Activated naive CD4-positive, alpha-beta T cell treated with Interleukin-2 at 50 U/mL for 16 hours (primary cell): Measurements from ENCODE around the gene MAMDC4.

Experiments used
- DNase-seq: peaks from one replicate; pipeline ENCODE4 v3.0.0-alpha.2; 2020

MAMDC4 gene

DNA sequence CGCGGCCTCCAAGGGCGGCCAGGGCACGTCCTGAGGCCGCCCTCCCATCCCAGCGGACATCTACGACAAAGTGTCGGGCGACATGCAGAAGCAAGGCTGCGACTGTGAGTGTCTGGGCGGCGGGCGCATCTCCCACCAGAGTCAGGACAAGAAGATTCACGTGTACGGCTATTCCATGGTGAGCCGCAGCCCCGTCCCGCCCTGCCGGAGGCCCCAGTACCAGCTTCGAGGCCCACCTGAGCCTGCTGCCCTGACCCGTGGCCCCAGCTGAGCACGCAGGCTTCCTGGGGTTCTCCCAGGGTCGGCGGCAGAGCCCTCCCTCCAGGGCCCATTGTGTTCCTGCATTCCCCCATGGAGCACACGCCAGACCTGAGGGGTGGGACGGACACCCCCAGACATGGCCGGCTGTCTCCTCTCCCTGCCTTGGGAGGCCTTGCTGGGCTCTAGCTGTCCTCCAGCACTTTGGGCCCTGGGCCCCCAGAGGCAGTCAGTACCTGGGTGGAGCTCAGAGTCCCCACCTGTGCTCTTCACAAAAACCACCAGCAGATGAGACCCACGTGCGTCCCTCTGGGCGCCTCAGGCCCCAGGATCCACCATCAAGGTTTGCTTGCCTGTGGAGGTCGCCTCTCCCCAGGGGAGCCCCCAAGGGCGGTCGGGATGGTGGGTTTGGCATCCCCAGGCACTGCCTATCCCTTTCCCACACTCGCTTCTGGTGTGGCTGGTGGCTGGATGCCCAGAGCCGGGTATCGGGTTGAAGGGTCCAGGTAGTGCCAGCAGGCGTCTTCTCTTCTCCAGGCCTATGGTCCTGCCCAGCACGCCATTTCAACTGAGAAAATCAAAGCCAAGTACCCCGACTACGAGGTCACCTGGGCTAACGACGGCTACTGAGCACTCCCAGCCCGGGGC is 1.9 kb upstream of the MAMDC4 start:
- no peak for DNase-seq

DNA sequence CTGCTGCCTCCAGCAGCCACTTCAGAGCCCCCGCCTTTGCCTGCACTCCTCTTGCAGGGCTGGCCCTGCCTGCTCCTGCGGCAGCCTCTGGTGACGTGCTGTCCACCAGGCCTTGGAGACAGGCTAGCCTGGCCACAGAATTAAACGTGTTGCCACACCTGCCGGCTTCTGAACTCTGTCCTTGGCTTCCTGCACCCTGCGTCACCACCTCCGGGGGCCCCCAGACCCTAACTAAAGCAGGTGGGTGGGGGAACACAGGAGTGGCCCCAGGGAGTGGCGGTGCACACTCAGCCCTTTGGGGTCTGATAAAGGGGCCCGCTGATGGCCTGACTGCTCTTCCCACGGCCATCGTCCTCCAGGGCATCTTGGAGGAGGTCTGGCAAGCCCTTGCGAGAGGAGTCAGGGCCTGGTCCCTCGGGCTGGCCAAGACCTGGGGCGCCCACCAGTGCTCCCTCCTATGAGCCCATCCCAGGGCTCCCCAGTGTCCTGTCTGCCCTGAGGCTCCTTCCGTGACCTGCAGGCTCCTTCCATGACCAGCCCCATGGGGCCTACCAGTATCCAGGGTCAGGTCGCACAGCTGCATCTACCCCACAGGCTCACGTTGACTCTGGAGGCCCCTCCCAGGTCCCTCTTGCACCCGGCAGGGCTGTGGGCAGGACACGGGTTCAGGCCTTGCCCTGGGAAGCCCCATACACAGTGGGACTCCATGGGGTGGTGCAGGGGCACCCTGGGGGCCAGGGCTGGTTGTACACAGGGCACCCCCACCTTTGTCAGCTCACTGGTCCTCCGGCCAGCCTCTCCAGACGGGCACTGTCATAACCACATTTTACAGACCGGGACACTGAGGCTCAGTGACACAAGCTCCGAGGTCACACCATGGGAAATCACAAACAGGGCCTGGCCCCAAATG is 1.0 kb upstream of the MAMDC4 start:
- no peak for DNase-seq

DNA sequence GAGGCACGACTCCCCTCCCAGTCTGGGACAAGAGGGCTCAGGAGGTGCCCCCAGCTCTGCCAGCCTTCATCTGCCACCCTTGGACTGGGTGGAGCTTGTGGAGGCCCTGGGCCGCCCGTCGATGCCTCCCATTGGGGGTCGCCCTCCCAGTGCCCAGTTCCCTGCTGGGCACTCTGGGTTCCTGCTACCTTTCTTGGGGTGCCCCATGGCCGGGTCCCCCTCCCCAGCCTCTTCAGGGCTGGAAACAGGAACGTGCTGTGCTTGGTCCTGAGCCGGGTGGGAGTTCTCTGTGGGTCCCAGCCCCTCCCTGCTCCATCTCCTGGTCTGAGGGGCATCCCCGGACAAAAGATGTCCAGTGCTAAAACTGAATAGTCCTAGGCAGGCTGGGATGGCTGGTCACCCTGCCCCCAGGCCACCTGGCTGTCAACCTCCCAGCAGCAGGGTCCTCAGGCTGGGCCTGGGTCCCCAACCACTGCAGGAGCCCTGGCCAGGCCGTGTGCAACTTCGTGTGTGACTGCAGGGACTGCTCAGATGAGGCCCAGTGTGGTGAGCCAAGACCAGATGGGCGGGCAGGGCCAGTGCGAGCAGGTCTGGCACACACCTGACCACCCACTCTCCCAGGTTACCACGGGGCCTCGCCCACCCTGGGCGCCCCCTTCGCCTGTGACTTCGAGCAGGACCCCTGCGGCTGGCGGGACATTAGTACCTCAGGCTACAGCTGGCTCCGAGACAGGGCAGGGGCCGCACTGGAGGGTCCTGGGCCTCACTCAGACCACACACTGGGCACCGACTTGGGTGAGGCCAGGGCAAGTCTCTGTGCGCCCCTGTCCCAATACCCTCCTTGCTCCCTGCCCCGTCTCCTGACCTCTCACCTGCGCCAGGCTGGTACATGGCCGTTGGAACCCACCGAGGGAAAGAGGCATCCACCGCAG is 784 bp downstream of the MAMDC4 start:
- no peak for DNase-seq

DNA sequence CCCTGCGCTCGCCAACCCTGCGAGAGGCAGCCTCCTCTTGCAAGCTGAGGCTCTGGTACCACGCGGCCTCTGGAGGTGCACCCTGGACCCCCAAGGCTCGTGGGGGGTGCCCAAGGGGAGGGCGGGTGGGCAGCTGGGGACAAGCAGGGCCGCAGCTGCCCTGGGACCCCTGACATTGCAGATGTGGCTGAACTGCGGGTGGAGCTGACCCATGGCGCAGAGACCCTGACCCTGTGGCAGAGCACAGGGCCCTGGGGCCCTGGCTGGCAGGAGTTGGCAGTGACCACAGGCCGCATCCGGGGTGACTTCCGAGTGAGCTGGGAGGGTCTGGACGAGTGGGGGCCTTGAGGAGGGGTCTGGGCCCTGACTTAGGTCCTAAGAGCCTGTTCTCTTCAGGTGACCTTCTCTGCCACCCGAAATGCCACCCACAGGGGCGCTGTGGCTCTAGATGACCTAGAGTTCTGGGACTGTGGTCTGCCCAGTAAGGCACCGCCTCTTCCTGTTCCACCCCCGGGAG is 1.5 kb downstream of the MAMDC4 start:
- no peak for DNase-seq

DNA sequence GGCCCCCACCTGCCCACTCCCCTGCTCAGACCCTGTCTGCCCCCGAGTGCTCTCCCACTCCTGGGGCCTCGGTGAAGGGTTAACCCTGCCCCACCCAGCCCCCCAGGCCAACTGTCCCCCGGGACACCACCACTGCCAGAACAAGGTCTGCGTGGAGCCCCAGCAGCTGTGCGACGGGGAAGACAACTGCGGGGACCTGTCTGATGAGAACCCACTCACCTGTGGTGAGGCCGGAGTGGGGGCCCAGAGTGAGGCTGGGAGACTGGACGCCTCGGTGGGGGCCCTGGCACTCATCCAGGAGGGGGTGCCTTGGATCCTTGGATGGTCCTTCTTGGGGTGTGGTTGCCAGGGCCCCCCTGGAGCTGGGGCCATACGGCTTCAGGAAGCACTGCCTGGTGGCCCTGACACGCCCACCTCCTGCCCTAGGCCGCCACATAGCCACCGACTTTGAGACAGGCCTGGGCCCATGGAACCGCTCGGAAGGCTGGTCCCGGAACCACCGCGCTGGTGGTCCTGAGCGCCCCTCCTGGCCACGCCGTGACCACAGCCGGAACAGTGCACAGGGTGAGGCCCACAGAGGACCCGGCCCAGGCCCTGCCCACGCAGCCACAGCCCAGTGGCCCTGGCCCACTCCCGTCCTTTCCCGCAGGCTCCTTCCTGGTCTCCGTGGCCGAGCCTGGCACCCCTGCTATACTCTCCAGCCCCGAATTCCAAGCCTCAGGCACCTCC is 2.1 kb downstream of the MAMDC4 start:
- no peak for DNase-seq

DNA sequence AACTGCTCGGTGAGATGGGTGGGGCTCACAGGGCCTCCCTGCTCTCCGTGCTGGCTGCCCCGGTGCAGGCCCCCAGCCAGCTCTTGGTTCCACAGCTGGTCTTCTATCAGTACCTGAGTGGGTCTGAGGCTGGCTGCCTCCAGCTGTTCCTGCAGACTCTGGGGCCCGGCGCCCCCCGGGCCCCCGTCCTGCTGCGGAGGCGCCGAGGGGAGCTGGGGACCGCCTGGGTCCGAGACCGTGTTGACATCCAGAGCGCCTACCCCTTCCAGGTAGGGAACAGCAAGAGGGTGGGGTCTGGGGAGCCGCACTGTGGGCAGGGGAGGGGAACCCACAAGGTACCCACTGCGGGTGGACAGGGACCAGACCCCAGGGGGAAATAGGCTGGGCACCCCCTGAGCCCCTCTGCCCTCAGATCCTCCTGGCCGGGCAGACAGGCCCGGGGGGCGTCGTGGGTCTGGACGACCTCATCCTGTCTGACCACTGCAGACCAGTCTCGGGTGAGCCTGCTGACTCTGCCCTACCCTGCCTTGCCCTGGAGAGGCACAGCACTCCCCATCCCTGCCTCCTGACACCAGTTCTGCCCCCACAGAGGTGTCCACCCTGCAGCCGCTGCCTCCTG is 2.8 kb downstream of the MAMDC4 start:
- DNase-seq: no peak

DNA sequence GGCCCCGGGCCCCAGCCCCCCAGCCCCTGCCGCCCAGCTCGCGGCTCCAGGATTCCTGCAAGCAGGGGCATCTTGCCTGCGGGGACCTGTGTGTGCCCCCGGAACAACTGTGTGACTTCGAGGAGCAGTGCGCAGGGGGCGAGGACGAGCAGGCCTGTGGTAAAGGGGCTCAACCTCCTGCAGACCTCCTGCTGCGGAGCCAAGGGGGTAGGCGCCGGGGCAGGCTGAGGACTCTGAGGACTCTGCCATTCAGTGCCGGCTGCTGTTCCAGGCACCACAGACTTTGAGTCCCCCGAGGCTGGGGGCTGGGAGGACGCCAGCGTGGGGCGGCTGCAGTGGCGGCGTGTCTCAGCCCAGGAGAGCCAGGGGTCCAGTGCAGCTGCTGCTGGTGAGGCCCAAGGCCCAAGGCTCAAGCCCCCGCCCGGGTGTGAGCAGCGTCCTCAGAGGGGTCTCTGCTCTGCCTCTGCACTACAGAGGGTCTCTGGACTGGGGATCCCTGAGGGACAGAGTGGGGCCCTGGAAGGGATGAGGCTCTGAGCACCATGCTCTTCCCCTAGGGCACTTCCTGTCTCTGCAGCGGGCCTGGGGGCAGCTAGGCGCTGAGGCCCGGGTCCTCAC is 3.4 kb downstream of the MAMDC4 start:
- no peak for DNase-seq

DNA sequence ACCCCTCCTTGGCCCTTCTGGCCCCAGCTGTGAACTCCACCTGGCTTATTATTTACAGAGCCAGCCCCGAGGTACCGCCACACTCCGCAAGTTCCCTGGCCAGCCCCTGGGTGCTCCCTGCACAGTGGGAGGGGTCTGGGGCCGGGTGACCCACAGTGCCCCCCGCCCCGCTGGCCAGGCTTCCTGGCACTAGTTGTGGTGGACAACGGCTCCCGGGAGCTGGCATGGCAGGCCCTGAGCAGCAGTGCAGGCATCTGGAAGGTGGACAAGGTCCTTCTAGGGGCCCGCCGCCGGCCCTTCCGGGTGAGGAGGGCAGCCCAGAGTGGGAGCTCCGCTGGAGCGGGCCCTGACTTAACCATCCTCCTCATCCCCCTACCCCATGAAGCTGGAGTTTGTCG is 3.9 kb downstream of the MAMDC4 start:
- DNase-seq: no peak

DNA sequence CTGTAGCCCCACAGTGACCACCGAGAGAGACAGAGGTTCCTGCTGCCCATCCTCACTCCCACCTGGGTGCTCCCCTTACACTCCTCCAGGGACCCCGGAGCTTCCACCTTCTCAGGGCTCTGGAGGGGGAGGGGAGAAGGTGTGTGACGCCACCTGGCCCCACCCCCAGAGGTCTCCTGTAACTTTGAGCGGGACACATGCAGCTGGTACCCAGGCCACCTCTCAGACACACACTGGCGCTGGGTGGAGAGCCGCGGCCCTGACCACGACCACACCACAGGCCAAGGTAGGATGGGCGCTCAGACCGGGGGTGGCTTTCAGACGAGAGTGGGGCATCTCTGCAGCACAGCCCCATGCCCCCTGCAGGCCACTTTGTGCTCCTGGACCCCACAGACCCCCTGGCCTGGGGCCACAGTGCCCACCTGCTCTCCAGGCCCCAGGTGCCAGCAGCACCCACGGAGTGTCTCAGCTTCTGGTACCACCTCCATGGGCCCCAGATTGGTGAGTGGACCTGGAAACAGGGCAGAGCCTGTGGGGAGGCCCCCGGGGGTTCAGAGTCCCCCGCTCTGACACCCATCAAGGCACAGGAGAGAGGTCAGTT is 4.5 kb downstream of the MAMDC4 start:
- DNase-seq: no peak

DNA sequence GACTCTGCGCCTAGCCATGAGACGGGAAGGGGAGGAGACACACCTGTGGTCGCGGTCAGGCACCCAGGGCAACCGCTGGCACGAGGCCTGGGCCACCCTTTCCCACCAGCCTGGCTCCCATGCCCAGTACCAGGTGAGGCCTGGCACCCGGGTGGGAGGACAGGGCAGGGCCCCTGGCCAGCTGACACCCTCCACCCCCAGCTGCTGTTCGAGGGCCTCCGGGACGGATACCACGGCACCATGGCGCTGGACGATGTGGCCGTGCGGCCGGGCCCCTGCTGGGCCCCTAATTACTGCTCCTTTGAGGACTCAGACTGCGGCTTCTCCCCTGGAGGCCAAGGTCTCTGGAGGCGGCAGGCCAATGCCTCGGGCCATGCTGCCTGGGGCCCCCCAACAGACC is 5.0 kb downstream of the MAMDC4 start:
- DNase-seq: no peak

DNA sequence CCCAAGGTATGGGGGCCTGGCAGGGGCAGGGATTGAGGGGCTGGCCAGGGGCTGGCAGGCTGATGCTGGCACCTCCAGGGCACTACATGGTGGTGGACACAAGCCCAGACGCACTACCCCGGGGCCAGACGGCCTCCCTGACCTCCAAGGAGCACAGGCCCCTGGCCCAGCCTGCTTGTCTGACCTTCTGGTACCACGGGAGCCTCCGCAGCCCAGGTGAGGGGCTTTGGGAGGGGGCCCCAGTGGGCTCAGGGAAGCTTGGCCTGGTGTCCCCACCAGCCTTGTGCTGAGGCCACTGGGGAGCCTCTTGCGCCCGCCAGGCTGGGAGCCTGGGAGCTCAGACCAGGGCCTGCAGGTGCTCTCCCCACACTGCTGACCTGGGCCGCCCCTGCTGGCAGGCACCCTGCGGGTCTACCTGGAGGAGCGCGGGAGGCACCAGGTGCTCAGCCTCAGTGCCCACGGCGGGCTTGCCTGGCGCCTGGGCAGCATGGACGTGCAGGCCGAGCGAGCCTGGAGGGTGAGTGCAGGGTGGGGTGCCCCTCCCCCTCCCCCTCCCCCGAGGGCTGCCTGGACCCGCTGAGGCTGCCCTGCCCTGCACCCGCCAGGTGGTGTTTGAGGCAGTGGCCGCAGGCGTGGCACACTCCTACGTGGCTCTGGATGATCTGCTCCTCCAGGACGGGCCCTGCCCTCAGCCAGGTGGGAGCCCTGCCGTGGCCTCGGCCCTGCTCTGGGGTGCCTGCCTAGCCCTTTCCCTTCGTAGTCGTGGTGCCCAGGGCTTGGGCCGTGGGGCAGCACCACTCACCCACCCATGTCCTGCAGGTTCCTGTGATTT is 5.7 kb downstream of the MAMDC4 start:
- DNase-seq: no peak

DNA sequence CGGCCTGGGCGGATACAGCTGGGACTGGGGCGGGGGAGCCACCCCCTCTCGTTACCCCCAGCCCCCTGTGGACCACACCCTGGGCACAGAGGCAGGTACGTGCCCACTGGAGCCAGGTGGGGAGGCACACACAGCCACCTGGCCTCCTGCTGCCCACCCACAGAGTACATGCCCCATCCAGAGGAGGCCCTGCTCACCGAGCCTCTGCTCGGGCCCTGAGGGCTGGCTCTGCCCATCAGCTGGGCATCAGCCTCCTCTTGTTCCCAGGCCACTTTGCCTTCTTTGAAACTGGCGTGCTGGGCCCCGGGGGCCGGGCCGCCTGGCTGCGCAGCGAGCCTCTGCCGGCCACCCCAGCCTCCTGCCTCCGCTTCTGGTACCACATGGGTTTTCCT is 6.3 kb downstream of the MAMDC4 start:
- no peak for DNase-seq

DNA sequence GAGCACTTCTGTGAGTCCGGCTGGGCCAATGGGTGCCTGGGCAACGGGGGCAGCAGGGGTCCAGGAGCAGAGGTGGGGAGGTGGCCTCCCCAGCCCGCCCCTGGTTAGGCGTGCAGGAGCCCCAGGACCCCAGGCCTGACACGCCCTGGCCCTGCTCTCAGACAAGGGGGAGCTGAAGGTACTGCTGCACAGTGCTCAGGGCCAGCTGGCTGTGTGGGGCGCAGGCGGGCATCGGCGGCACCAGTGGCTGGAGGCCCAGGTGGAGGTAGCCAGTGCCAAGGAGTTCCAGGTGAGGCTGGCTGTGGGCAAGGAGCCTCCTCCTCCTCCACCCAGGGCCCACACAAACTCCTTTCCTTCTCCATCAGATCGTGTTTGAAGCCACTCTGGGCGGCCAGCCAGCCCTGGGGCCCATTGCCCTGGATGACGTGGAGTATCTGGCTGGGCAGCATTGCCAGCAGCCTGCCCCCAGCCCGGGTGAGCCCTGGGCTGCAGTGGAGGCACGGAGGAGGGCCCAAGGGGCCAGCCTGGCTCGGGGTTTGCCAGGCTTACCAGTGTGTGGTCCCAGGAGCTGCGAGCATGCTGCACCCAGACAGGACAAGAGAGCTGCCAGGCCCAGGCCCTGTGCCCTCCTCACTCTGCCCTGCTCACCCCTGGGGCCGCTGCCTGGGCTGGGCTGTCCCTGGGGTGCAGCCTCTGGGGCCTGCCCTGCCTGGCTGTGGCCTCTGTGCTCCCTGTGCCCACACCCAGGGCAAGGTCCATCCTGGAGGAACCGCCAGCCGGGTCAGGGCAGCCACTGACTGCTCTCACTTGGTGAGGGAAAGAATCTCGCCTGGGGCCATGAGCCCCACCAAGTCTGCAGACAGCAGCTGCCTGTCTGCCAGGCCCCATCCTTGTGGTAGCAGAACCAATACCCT is 7.0 kb downstream of the MAMDC4 start:
- DNase-seq: no peak

DNA sequence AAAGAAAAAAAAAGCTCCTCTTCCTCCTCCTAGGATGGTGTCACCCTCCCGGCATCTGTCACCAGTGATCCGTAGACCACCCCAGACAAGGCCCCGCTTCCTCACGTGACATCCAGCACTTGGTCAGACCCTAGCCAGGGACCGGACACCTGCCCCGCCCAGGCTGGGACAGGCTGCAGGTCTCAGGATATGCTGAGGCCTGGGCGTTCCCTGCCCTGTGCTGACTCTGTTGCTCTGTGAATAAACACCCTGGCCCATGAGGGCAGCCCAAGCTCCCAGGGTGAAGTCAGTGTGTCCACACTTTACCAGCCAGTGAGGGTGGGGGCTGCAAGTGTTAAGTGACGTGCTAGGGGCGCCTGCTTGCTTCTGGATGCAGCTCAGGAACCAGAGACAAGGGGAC is 8.4 kb downstream of the MAMDC4 start:
- DNase-seq: no peak

DNA sequence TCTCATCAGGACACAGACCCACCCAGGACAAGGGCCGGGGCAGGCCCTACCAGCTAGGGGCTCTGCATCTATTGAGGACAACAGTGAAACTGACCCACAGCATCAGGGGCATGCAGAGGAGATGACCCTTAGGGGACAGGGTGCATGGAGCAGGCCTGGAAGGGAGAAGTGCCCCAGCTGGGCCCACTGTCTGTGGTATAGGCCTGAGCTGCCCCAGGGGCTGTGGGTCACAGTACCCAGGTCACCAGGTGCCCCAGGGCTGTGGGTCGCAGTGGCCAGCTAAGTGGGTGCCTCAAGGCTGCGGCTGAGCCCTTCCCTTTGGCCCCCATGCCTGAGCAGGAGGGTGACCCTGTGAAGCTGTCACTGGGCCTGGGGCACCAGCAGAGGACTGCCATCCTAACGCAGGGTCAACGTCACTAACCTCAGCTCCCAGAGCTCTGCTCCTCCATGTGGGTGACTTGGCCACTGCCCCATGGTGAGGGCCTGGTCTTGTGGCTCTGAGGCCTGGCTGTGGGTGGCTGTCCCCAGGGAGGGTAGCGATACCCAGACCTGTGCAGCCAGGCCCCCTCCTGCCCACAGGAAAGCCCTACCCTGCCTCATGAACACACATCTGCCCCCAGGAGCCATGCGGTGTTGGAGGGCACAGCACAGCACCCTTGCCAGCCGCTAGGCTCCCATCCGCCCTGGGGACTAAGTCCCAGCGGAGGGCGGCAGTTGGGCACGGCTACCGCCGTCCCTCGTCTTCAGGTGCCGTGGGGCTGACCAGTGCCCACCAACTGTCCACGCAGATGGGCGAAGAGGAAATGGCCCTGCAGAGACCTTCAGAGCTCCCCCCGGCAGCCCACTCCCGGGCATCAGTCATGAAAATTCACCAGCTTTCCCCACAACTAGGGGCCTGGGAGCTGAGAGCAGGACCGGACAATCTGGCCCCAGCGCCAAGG is 9.1 kb downstream of the MAMDC4 start:
- DNase-seq: no peak

DNA sequence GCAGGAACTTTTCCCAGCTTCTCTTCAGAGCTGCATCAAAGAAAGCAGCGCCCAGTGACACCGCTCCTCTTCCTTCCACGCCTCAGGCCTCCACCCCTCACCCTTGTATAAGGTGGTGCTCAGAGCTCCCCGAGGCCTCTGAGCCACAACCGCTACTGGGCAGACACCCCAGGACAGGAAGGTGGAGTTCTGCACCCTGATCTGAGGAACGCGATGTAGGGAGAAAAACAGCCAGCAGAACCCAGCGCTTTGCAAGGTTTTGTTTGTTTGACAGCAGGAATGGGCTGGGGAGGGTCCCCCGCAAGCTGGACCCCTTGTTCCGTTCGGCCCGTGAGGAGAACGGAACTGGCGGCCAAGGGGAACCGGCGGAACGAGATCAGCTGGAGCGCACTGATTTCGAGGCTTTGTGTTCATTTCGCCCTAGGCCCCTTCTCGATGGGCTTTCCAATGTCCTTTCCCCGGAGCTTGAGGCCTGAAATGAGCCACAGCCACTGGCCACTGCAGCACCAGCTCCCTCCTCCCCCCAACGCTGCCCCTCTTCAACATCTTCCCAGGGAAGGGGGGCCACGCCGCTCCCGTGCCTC is 9.8 kb downstream of the MAMDC4 start:
- DNase-seq: no peak
